Vagina (tissue), 2 donors: ENCODE data around the gene TSPAN14.

Experiments
- POLR2A ChIP-seq, 2 donors: fragments of 450-650 bp; IDR thresholded peaks; one replicate each; pipeline ENCODE4 v1.6.1; 2017; ENCODE audit warnings: antibody characterized with exemption in 2 of 2, mild to moderate bottlenecking in 2 of 2, moderate library complexity in 2 of 2
- POLR2AphosphoS5 ChIP-seq, 2 donors: sonication (generic); formaldehyde crosslinking; IDR thresholded peaks; one replicate each; pipeline ENCODE4 v1.9.0; 2017; ENCODE audit warnings: antibody characterized with exemption in 2 of 2, mild to moderate bottlenecking in 2 of 2, low read depth in 1 of 2; ENCODE audit not compliant: insufficient read depth in 1 of 2
- TF ChIP-seq, protein P1 (sequence below), 3 experiments: fragments of 450-650 bp in 2 of 3; fragments of 200-600 bp in 1 of 3; sonication (generic) in 1 of 3; IDR thresholded peaks; one replicate each; pipeline ENCODE4 v1.5.1; 2017 to 2019; ENCODE audit warnings: antibody characterized with exemption in 3 of 3, mild to moderate bottlenecking in 2 of 3, moderate library complexity in 2 of 3

DNA sequence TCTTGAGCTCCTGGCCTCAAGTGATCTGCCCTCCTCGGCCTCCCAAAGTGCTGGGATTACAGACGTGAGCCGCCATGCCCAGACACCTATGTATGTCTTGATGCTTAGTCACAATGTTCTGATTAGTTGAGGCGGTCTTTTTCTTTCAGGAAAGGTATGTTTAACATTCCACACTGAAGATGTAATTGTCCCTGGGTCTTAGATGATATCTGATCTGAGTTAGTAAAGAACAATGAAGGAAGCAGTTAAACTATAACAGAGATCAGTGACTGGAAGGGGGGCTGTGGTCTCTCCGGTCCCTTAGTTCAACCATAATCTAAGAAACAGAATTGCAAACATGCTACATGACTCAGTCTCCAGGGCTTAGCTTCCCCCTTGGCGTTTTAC lies 52.1 kb downstream of the TSPAN14 start:
- TF ChIP-seq, protein P1, sequence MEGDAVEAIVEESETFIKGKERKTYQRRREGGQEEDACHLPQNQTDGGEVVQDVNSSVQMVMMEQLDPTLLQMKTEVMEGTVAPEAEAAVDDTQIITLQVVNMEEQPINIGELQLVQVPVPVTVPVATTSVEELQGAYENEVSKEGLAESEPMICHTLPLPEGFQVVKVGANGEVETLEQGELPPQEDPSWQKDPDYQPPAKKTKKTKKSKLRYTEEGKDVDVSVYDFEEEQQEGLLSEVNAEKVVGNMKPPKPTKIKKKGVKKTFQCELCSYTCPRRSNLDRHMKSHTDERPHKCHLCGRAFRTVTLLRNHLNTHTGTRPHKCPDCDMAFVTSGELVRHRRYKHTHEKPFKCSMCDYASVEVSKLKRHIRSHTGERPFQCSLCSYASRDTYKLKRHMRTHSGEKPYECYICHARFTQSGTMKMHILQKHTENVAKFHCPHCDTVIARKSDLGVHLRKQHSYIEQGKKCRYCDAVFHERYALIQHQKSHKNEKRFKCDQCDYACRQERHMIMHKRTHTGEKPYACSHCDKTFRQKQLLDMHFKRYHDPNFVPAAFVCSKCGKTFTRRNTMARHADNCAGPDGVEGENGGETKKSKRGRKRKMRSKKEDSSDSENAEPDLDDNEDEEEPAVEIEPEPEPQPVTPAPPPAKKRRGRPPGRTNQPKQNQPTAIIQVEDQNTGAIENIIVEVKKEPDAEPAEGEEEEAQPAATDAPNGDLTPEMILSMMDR (IDR thresholded peaks at IDR 0.05) = no peak
- no peak for TF ChIP-seq POLR2A (IDR thresholded peaks at IDR 0.05)
- no peak for TF ChIP-seq POLR2AphosphoS5 (IDR thresholded peaks at IDR 0.05; ENCODE audit: insufficient read depth in 1 of 2, low read depth in 1 of 2)
